Measurements from ENCODE around the gene IGSF9B.

DNA sequence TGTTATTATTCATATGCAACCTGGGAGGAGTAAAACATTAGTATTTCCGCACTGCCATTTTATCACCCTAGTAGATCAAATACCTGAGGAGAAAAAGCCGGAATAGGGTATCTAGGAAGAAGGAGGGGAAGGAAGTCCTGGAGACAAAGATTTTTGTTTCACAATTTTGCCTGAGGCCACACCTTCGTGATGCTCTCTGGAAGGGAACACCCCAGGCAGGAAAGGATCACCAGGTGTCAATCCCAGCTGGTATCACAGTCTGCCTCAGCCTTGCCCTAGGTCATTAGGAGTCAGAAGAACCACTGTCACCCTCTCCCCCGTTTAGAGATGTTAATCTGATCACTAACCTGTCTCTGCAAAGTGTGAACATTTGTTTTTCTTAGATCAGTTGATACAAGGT is 35.4 kb upstream of the IGSF9B start:
- TF ChIP-seq, protein P1, sequence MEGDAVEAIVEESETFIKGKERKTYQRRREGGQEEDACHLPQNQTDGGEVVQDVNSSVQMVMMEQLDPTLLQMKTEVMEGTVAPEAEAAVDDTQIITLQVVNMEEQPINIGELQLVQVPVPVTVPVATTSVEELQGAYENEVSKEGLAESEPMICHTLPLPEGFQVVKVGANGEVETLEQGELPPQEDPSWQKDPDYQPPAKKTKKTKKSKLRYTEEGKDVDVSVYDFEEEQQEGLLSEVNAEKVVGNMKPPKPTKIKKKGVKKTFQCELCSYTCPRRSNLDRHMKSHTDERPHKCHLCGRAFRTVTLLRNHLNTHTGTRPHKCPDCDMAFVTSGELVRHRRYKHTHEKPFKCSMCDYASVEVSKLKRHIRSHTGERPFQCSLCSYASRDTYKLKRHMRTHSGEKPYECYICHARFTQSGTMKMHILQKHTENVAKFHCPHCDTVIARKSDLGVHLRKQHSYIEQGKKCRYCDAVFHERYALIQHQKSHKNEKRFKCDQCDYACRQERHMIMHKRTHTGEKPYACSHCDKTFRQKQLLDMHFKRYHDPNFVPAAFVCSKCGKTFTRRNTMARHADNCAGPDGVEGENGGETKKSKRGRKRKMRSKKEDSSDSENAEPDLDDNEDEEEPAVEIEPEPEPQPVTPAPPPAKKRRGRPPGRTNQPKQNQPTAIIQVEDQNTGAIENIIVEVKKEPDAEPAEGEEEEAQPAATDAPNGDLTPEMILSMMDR (conservative IDR thresholded peaks at IDR 0.05) = no peak
- no peak for TF ChIP-seq ZFX (IDR thresholded peaks at IDR 0.05)

All from C4-2B (cell line).